Adipocyte (in vitro differentiated cells): ENCODE measurements around the gene CD80.

Source experiments
- DNase-seq: peaks from one replicate; pipeline ENCODE4 v3.0.0-alpha.2; 2015; ENCODE audit warnings: low read depth
- H3K27me3 ChIP-seq: replicated peaks from 2 replicates; pipeline ENCODE4 v1.7.0; 2013; ENCODE audit warnings: mild to moderate bottlenecking, low read length, moderate library complexity; ENCODE audit not compliant: control insufficient read depth, insufficient read depth
- H3K36me3 ChIP-seq: 2 replicates; pipeline ENCODE4 v1.7.0; 2013; ENCODE audit warnings: low read length, mild to moderate bottlenecking, moderate library complexity; ENCODE audit not compliant: control insufficient read depth, insufficient read depth, severe bottlenecking
- H3K4me1 ChIP-seq: 2 replicates; pipeline ENCODE4 v1.7.0; 2013; ENCODE audit warnings: mild to moderate bottlenecking, low read length, moderate library complexity; ENCODE audit not compliant: control insufficient read depth, insufficient read depth
- H3K4me3 ChIP-seq: 2 replicates; pipeline ENCODE4 v1.7.0; 2013; ENCODE audit warnings: mild to moderate bottlenecking, low read length, moderate library complexity
- H3K9ac ChIP-seq: 2 replicates; pipeline ENCODE4 v1.7.0; 2013; ENCODE audit warnings: mild to moderate bottlenecking, low read length, moderate library complexity
- H3K9me3 ChIP-seq: 2 replicates; pipeline ENCODE4 v1.7.0; 2013; ENCODE audit warnings: mild to moderate bottlenecking, low read length, moderate library complexity; ENCODE audit not compliant: control insufficient read depth

CD80 gene

DNA sequence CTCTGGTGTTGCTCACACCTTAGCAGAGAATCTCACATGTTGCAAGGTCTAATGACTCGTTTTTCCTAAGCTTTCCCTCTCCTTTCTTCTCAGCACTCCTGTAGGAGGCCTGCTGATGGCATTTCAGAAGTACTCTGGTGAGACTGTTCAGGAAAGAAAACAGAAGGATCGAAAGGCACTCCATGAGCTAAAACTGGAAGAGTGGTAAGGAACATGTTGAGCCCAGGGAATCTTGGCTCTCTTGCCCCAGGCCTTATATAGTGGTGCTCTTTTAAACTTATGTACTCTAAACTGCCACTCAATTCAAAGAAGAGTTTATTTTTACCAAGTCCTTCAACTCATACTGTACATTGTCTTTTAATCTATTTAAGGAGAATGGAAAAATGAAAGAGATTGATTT, 42.3 kb downstream of the CD80 start:
- Histone ChIP-seq H3K4me1 (no peaks in the 10 kb centered on the region), H3K4me3 (no peak overlapping the region), H3K9me3 (no peaks in the 10 kb centered on the region), H3K27me3 (no peaks in the 10 kb centered on the region), H3K9ac (no peak overlapping the region), H3K36me3 (peaks cover 93% of the 10 kb centered on the region)
- DNase-seq: no peak

DNA sequence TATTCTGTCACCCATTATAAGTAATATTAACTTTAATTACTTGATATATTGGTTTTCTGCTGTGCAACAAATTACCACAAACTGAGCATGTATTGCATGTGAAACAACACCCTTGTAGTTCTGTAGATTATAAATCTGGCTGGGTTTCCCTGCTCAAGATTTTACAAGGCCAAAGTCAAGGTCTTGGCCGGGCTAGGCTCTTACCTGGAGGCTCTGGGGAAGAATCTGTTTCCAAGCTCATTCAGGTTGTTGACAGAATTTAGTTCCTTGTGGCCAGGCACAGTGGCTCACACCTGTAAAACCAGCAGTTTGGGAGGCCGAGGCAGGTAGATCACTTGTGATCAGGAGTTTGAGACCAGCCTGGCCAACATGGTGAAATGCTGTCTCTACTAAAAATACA, 44.8 kb downstream of the CD80 start:
- Histone ChIP-seq H3K9ac (no peak overlapping the region), H3K4me1 (no peaks in the 10 kb centered on the region), H3K4me3 (no peak overlapping the region), H3K9me3 (no peaks in the 10 kb centered on the region), H3K36me3 (peaks cover 85% of the 10 kb centered on the region), H3K27me3 (no peaks in the 10 kb centered on the region)
- DNase-seq: no peak

DNA sequence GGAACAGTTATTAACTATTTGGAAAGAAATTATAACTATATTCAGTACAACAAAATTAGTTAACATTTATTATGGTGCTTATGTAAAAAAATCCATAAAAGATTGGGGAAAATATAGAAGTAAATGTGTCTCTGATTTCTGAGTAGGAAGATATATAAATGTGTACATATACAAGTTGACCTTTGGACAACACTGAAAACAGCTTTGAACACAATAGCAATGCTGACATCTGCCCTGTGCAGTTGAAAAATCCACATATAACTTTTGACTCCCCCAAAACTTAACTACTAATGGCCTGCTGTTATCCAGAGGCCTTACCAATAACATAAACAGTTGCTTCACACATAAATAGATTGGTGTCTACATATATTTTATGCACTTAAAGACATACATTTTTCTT, 48.7 kb downstream of the CD80 start:
- no peaks in the 10 kb centered on the region for H3K9me3 ChIP-seq
- H3K36me3 ChIP-seq: peaks cover 83% of the 10 kb centered on the region

DNA sequence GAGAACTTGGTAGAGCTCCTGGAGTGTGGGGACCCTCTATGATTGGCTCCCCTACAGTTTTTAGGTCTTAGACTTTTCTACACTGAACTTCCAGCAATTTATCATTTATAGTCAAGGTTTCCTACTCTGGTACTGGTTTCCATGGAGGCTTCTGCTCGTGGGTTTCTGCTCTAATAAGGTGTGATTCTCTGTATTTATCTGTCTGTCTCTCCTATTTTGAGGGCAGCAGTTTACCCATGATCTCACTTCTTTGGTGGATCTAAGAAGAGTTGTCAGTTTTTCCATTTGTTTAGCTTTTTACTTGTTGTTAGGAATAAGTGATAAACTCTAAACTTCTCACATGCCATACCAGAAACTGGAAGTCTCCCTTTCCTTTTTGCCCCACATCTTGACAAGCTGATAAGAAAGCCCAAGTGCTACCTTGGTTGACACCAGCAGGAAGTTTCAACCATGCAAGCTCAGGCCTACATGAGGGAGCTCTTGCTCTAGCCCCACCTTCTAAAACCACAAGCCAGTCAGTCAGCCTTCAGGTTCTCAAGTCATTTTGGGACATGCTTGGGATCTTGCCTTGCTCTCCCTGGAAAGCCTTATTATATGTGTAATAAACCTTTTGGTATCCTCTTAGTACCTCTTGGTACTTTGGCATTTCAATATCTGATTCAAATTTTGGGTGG, 51.1 kb downstream of the CD80 start:
- Histone ChIP-seq H3K4me1 (no peaks in the 10 kb centered on the region), H3K9me3 (no peaks in the 10 kb centered on the region), H3K27me3 (no peaks in the 10 kb centered on the region), H3K9ac (no peak overlapping the region), H3K36me3 (peaks cover 80% of the 10 kb centered on the region), H3K4me3 (no peak overlapping the region)
- no peak for DNase-seq

More for the DNA sequence above, 48.7 kb downstream of the CD80 start:
- Histone ChIP-seq H3K9ac (no peak overlapping the region), H3K27me3 (no peaks in the 10 kb centered on the region), H3K4me3 (no peak overlapping the region), H3K4me1 (no peaks in the 10 kb centered on the region)
- no peak for DNase-seq

DNA sequence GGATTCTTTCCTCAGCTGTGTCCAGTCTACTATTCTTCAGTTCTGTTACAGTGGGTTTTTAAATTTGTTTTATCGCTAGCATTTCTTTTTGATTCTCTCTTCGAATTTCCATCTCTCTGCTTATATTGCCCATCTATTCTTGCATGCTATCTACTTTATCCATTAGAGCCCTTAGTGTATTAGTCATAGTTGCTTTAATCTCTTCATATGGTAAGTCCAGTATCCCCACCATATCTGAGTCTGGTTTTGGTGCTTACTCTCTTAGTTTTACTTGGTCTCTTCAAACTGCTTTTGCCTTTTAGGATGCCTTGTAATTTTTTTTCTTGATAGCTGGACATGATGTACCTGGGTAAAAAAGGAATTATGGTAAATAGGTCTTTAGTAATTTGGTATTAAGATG, 52.0 kb downstream of the CD80 start:
- DNase-seq: no peak
- H3K4me3 ChIP-seq: no peak overlapping the region
- no peak overlapping the region for H3K9ac ChIP-seq
- peaks cover 75% of the 10 kb centered on the region for H3K36me3 ChIP-seq
- no peaks in the 10 kb centered on the region for H3K9me3 ChIP-seq
- no peaks in the 10 kb centered on the region for H3K4me1 ChIP-seq
- H3K27me3 ChIP-seq: no peaks in the 10 kb centered on the region

DNA sequence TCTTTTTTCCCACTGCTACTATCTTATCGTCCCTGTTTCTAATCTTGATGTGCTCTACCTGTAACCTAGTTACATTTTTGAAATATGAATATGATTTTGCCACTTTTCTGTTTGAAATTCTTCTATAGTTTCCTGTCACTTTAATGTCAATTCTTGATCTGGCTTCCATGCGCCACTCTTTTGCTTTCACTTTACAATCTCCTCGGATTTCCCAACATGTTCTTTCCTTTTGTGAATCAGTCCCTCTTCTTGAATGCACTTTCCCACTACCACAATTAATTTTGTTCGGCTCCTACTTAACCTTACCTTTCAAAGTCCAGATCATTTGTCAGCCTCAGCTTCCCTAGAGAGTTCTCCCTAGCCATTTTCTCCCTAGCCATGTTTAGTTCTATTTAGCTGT, 52.8 kb downstream of the CD80 start:
- Histone ChIP-seq H3K4me1 (no peaks in the 10 kb centered on the region), H3K36me3 (peaks cover 73% of the 10 kb centered on the region), H3K9me3 (no peaks in the 10 kb centered on the region), H3K4me3 (no peak overlapping the region), H3K27me3 (no peaks in the 10 kb centered on the region), H3K9ac (no peak overlapping the region)
- no peak for DNase-seq

DNA sequence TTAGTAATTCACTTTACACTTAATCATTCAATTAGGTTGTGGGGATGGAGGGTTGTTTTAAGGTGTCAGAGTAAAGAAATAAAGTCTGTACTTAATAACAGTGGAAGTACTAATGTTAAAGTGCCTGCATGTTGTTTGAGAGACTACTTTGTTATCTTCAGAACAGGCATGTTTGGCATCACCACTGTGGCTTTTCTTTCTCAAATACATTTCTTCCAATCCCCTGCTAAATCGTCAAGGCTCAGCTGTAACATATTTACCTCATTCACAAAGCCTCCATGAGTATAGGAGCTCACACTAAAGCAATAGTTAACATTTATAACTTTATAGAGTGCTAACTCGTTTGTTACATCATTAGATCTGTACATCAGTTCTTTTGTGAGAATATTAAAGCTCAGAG, 58.5 kb downstream of the CD80 start:
- peaks cover 28% of the 10 kb centered on the region for H3K4me1 ChIP-seq
- H3K9me3 ChIP-seq: no peaks in the 10 kb centered on the region
- peaks cover 25% of the 10 kb centered on the region for H3K36me3 ChIP-seq
- H3K27me3 ChIP-seq: no peaks in the 10 kb centered on the region
- peak overlapping the region; percentile 93 for H3K4me3 ChIP-seq
- peak; percentile 9 for DNase-seq
- H3K9ac ChIP-seq: peak overlapping the region; percentile 29

GRCh38 chr3:119500265-119500664, 59.1 kb downstream of the CD80 start:
- Histone ChIP-seq H3K9me3 (no peaks in the 10 kb centered on the region), H3K9ac (peak overlapping the region; percentile 96), H3K4me1 (peaks cover 28% of the 10 kb centered on the region), H3K27me3 (no peaks in the 10 kb centered on the region), H3K4me3 (peak overlapping the region; percentile 93), H3K36me3 (peaks cover 19% of the 10 kb centered on the region)
- DNase-seq: no peak

- H3K9ac ChIP-seq: peak within 1 kb of the TSS; percentile 96
- peaks cover 4% of the 10 kb centered on the region for H3K36me3 ChIP-seq
- no peaks in the 10 kb centered on the region for H3K9me3 ChIP-seq
- peaks cover 28% of the 10 kb centered on the region for H3K4me1 ChIP-seq
- H3K27me3 ChIP-seq: no peaks in the 10 kb centered on the region
- H3K4me3 ChIP-seq: peak within 1 kb of the TSS; percentile 93
- DNase-seq: peak; percentile 99
These were observed 61.0 kb downstream of the CD80 start, which contains the start of gene TIMMDC1 for GRCh38 chr3:119498186-119499011. Gene TIMMDC1 (plus strand): TSS chr3:119498547. CDS start chr3:119498734, 187 bp downstream.

- H3K4me1 ChIP-seq: peaks cover 28% of the 10 kb centered on the region
- peak overlapping the region; percentile 93 for H3K4me3 ChIP-seq
- H3K36me3 ChIP-seq: peaks cover 5% of the 10 kb centered on the region
- peak overlapping the region; percentile 96 for H3K9ac ChIP-seq
- no peaks in the 10 kb centered on the region for H3K27me3 ChIP-seq
- H3K9me3 ChIP-seq: no peaks in the 10 kb centered on the region
- peak; percentile 54 for DNase-seq
These were observed 61.6 kb downstream of the CD80 start for GRCh38 chr3:119497820-119498185.

- Histone ChIP-seq H3K9me3 (no peaks in the 10 kb centered on the region), H3K4me1 (peaks cover 9% of the 10 kb centered on the region), H3K4me3 (no peak overlapping the region), H3K36me3 (peaks cover 20% of the 10 kb centered on the region), H3K27me3 (no peaks in the 10 kb centered on the region), H3K9ac (no peak overlapping the region)
- no peak for DNase-seq
These were observed 64.8 kb downstream of the CD80 start for GRCh38 chr3:119494597-119494996.
